ENCODE results near the gene SLC22A16.
"Not testable (repeated sequence)": the region's sequence is repeated elsewhere in the genome, so short reads cannot be mapped to it uniquely, and the experiment has no call there.

Gene SLC22A16, protein sequence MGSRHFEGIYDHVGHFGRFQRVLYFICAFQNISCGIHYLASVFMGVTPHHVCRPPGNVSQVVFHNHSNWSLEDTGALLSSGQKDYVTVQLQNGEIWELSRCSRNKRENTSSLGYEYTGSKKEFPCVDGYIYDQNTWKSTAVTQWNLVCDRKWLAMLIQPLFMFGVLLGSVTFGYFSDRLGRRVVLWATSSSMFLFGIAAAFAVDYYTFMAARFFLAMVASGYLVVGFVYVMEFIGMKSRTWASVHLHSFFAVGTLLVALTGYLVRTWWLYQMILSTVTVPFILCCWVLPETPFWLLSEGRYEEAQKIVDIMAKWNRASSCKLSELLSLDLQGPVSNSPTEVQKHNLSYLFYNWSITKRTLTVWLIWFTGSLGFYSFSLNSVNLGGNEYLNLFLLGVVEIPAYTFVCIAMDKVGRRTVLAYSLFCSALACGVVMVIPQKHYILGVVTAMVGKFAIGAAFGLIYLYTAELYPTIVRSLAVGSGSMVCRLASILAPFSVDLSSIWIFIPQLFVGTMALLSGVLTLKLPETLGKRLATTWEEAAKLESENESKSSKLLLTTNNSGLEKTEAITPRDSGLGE

DNA sequence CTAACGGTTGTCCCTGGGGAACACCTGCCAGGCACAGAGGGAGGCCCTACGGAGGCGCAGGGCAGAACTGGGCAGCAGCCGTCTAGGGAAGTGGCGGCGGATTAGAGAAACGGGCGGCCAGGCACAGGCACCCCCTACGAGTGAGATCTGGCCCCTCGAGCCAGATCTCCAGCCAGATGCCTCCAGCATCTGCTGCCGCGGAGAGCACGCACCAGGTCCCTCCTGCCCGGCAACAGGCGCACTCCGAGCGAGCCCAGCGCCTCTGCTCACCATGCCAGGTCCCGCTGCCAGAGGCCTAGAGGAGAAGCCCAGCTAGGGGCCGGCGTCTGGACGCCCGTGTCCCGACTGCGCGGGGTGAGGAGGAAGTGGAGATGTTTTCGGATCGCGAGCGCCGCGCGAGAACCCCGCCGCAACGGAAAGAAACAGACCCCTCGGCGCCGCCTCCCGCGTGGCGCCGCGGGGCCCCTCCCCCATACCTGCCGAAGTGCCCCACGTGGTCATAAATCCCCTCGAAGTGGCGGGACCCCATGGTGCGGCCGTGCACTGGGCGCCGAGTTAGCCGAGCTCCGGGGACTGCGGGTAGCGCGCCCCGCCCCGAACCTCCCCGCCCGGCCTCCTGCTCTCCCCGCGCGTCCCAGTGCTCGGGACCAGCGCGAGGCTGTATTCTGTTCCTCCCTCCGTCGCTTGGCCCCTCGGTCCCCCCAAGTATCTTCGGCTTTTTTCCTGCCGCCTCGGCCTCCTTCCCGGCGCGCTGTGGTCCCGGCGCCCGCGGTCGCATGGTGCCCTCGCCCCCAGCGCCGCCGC is at the start of gene SLC22A16:
TSS of gene SLC22A16 (minus strand) at position 568 of the 804 bp plus-strand sequence. CDS start at position 529, 39 bp downstream.
- DNase-seq, result no peak

DNA sequence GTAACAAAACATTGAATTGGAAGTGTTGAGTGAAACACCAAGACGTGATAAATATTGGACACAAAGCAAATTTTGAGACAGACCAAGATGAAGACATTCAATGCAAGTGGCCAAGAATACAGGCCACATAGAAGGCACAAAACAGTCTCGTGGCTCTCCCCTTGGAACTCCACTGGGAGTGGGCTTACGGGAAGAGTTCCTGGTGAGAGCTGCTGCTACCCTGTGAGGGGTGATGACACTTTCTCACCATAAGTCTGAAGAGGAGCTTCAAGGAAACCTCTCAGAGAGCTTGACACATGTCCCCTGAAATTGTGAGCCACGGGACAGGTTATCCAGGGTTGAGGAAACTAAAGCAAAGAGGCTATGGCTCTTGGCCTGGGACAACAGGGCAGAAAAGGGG is 48.6 kb upstream of the SLC22A16 start:
- no peak for DNase-seq

DNA sequence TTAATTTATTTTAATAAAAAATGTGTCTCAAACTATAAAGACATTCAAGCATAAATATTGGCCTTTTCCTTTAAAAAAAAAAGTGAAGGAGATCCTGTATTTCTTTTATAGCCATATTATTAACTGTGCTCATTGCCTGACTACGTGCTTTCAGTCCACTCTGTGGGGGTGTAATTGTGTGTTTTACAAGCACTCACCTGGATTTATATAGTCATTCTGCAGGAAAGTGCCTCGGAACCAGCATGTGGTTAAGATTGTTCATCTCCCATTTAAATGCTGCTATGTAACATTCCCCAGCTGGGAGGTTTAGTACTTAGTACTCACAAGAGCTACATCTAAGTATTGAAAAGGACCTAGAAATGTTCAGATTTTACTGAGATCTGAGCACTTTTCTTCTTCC is 47.9 kb upstream of the SLC22A16 start:
- DNase-seq, result no peak

DNA sequence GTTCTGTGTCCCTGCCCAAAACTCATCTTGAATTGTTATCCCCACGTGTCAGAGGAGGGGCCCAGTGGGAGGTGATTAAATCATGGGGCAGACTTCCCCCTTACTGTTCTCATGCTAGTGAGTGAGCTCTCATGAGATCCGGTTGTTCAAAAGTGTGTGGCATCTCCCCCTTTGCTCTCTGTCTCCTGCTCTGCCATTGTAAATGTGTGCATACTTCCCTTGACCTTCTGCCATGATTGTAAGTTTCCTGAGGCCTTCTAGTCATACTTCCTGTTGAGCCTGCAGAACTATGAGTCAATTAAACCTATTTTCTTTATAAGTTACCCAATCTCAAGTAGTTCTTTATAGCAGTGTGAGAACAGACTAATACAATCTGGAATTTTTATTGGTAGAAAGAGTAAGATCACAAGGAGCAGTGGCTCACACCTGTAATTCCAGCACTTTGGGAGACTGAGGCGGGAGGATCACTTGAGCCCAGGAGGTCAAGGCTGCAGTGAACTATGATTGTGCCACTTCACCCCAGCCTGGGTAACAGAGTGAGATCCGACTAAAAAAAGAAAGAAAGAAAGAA is 47.1 kb upstream of the SLC22A16 start:
- DNase-seq, result no peak

DNA sequence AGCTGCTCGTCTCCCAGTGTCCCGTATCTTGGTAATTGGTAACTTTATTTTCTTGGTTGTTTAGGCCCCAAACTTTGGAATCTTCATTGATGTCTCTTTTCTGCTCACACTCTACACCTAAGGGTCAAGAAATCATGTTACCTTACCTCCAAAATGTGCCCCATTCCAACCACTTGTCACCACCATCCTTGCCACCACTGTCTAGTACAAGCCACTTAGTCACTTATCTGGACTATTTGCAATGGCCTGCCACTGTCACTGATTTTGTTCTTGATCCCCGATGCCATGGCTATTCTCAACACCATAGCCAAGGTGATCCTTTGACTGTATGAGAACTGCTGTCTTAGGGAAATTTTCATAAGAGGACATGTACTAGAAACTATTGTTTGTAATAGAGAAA is 46.0 kb upstream of the SLC22A16 start:
- no peak for DNase-seq

DNA sequence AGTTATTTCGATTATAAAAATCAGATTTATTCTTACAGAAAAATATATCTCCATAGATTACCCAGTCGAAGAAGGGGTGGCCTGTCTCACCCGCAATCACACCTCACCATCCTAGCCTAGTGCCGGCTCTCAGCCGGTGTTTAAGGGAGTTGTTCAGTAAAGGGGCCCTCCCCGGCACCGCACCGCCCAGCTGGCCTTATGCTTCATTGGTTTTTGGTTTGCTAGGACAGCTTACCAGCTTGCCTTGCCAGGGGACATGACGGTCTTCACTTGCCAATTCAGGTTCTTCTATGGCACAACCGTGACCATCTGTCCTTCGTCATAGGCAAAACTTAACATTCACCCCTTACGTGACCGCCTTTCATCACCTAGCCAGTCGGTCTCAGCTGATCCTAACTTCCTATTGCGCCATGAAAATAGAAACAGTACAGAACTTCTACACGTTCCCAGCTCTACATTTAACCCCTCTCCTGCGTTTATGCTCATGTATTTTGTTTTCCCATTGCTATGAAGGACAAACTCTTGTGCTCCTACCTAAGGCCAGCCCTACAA is 44.7 kb upstream of the SLC22A16 start:
- DNase-seq, result no peak

DNA sequence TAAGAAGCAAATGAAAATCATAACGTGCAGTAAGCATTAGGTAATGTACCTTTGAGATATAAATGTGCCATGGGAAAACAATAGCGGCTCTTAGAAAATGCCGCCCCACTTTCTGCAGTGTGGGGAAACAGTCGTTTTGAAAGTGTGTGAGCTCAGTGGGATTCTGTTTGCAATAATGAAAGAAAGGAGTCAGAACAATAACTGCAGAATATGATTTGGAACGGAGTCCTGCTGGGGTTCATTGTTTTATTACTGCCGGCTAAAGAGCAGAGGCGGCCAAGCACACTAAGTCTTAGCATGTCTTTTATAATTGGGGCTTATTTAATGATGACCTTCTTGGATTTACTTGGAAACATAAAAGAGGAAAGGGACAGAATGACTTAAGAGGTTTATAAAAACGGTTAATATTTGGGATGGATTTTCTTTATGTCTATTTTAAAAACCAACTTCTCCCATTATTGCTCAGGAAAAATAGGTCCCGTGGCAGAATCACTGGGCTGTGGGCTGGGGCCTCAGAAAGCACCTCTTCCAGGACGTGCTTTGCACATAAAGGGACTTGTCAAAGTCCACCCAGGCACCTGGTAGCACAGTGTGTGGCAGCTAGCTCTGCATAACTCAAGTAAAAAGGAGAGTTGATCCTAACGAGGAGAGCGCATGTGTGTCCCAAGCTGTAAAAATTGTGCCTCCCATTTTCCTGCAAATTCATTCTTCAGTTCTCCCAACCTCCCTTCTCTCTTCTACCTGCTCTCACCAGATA is 44.0 kb upstream of the SLC22A16 start:
- DNase-seq, result no peak

DNA sequence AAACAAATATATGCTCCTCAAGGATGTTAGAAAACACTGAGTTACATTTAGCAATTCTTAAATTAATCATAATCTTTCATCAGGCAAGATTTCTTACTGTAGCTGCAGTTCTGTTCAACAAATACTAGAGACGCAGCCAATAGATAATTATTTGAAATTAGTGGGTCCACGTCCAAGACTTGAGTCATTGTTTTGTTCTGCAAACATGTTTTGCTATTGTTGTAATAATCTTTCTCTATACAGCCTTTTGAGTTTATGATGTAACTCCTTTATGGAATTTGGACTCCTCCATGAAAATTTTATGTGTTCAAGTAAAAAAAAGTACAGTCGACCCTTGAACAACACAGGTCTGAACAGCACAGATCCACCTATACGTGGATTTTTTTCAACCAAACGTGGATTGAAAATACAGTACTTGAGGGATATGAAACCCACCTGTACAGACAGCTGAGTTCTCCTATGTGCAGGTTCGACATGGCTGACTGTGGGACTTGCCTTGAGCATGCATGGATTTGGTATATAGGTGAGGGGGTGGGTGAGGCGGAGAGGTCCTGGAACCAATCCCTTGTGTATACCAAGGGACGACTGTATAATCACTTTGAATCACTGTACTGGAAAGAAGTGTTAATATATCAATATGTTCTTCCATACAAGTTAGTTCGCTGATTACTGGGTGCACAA is 41.3 kb upstream of the SLC22A16 start:
- no peak for DNase-seq

DNA sequence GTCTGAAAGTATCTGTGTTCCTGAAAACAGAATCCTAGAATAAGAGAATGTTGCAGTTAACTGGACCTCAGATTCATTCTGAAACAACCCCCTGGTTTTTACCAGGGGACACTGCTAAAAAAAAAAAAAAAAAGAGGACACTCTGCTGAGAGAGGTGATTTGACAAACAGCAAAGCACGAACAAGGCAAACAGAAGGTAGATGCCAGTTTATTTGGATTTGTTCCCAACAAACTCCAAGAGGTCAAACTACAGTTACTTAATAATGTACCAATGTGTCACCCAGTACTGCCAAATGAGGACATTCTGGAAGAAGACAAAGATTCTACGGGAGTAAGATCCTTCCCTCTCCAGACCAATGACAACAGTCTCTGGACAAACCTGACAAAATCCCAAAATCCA is 40.6 kb upstream of the SLC22A16 start:
- DNase-seq, result no peak

DNA sequence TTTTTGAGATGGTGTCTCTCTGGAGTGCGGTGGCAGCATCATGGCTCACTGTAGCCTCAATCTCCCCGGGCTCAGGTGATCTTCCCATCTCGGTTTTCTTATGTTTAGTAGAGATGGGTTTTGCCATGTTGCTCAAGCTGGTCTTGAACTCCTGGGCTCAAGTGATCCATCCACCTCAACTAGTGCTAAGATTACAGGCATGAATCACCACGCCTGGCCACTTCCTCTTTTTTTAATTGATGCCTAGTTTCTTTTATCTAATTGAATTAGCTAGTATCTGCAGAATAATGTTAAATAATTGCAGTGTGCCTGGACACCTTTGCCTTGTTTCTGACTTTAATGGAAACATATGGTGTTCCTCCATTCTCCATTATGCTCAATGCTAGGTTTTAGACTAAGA is 38.4 kb upstream of the SLC22A16 start:
- no peak for DNase-seq

DNA sequence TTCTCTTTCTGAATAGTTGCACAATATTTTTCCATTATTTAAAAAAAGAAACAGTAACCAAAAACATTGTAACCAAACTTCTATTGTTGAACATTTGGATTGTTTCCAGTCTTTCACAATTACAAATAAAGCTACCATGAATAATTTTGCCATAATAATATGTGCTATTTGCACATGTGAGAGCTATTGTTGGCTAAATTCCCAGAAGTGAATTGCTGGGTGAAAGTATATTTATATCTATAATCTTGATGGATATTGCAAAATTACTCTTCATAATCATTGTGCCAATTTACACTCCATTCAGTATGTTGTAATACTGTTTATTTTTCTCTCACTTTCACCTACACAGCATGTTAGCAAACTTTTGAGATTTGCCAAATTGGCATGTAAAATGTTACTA is 36.6 kb upstream of the SLC22A16 start:
- DNase-seq, result no peak

DNA sequence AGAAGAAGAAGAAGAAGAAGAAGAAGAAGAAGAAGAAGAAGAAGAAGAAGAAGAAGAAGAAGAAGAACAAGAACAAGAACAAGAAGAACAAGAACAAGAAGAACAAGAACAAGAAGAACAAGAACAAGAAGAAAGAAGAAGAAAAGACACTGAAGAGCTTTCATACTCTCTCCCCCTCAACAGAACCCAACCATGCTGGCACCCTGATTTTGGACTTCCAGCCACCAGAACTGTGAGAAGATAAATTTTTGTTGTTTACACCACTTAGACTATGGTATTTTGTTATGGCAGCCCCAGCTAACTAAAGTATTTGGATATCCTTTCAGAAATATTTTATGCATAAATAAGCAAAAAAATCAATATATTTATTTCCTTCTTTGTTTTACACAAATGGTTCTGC is 36.1 kb upstream of the SLC22A16 start:
- DNase-seq, result not testable (repeated sequence)

DNA sequence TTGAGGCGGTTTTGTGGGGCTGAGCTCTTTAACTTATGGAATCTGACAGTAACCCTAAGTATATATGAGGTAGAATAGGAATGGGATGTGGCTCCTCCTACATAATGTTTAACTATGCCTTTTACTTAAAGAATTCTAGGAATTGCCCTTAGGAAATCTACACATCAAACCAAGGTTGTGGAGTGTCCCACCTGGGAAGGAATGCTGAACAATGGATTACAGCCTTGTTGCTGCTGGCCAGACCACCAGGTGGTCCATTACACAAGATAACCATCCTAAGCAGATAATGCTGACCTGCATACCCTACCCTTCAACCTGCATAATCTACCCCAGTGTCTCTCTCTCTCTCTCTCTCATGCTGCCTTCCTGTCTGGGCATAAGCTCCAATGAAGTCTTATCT is 35.0 kb upstream of the SLC22A16 start:
- DNase-seq, result no peak

DNA sequence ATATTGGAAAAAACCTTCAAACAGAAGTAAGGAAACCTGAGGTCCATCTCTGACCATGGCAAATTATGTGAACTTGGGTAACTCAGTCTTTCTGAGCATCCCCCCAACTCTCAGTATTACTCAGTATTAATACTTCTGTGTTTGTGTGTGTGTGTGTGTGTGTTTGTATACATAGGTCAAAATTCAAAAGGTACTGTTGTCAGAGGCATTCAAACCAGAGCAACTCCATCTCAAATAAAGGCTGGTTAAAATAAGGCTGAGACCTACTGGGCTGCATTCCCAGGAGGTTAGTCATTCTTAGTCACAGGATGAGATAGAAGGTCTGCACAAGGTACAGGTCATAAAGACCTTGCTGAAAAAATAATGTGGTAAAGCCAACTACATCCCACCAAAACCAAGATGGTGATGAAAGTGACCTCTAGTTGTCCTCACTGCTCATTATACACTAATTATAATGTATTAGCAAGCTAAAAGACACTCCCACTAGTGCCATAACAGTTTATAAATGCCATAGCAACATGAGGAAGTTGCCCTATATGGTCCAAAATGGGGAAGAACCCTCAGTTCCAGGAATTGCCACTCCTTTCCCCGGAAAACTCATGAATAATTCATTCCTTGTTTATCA is 33.3 kb upstream of the SLC22A16 start:
- DNase-seq, result no peak

DNA sequence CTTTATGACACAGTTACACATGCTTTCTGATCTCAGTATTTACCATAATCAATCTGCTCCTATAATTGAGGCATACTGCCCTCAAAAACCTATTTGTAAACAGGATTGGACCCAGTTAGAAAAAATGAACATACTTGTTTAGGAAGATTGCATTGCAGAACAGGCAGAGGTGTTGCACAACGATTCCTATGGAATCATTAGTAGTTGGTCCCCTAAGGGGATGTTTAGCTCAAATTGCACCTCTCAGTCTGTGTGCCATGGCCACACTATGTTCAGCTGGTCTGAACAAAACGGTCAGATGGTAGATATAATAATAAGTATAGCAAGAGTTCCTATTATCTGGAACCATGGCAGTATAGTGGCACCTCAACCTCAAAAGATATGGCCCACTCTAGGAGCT is 28.5 kb upstream of the SLC22A16 start:
- not testable (repeated sequence) for DNase-seq

DNA sequence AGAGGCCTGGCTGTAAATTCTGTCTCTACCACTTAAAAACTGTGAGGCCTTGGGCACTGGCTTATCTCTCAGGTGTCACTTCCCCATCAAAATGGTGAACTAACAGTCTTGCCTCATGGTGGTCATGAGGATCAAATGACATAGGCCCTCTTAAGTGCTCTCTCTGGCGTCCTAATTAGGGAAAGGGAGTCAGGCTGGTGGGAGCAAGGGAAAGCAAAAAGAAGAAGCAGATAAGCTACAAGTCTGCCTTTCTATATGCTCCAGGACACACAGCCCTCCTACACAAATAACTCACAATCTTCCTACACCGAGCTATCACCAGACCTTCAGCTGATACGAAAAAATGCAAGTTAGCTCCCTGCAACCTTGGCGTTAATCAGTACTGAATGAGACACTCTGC is 19.5 kb upstream of the SLC22A16 start:
- DNase-seq, result no peak

DNA sequence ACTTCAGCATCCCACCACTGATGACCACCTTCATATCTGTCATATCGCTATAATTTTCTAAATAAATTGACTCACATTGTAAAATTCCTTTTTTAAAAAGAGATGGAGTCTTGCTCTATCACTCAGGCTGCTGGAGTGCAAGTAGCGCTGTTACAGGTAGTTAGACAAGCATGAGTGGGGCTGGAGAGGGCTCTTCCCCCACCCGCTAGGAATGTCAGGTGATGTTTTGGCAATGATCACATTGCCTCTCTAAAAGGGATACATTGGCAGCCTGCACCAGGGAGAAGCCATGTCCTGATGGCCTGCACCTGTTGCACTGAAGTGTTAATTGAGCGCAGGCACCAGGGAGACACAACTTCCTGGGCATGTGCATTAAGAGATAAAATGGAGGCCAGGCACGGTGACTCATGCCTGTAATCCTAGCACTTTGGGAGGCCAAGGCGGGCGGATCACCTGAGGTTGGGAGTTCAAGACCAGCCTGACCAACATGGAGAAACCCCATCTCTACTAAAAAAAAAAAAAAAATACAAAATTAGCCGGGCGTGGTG is 16.9 kb upstream of the SLC22A16 start:
- no peak for DNase-seq

DNA sequence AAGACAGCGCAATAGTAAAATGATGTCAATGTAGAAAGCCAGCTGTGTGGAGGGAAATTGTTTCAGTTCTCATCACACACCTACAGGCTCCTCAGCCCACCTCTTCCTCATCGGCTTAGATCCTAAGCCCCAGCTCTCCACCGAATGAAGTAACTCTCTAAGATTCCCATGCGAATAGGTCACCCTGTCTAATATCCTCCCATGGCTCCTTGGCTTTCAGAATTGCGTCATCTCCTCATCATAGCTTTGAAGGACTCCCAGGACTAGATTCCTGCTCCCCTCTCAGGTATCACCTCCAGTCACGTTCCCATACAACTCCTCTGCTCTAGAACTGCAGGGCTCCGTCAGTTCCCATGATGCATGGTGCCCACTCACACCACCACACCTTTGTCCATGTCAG is 16.2 kb upstream of the SLC22A16 start:
- DNase-seq, result no peak

DNA sequence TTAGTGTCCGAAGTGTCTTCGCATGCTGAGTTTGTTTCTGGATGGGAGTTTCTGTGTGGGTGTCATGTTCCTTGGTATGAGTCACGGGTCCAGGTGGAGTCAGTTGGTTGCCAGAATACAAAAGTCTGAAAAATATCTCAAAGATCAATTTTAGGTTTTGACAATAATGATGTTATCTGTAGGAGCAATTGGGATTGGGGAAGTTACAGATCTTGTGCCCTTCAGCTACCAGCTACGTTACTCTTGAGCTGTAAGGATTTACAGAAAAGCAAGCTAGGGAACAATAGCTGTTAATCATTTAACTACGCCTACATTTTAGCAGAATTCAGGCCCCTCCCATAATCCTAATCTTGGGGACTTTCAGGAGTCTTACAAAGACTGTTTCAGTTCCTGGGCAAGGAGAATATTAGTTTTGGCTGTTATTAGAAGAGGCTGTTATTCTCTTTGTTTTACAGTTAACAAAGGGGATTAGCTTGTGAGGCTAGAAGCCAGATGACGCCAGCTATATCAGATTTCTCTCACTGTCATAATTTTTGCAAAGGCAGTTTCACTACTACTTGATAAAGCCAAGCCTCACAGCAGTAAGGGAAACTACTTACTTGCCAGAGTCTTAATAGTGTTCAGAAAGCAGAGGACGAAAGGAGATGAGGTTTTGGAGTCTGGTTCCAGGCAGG is 15.4 kb upstream of the SLC22A16 start:
- no peak for DNase-seq

DNA sequence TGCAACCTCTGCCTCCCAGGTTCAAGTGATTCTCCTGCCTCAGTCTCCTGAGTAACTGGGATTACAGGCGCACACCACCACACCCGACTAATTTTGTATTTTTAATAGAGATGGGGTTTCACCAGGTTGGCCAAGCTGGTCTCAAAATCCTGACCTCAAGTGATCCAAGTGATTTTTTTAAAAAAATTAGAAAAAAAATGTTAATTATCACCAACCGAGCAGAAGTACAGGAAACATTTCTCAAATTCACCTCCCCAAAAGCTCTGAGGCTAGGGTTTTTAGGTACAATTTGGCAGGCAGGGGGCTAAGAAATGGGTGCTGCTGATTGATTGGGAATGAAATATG is 14.9 kb upstream of the SLC22A16 start:
- no peak for DNase-seq

DNA sequence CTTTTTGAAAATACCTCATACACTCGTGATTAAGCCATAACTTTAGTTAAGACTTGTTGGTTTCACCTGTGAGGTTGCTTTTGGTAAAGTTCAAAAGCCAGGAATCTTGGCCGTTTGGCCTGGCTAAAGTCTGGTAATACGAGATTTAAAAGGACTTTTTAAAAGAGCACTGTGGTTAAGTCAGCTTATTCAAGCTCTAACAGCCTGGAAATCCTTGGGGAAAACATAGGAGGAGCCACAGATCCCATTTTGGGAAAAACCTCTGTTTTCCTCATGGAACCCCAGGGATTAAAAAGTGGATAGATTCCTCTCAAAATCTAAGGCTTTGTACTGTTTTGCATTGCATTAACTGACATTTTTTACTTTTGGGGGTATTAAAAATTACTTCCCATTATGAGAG is 13.7 kb upstream of the SLC22A16 start:
- DNase-seq, result no peak
